ENCODE measurements around the gene RPLP1. TPM values are rescaled to one million over a fixed set of nuclear protein-coding genes. Genes with fewer than 3 reads are reported as not detected.

RPLP1 gene
- total and polyA plus RNA-seq, 9 donors: 175 to 3,255 (median 2,320) TPM

DNA sequence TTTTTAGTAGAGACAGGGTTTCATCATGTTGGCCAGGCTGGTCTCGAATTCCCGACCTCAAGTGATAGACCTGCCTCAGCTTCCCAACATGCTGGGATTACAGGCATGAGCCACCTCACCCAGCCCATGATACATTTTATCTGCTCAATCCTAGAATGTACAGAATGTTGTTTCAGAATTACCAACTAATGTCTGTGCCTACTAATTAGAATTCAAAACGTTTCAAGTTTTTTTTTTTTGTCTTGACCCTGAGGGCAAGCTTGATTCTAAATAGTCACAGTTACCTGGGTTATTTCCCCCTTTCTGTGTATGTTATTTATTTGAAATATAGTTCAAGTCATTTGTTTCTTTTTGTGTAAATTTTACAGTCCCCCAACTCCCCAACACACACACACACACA, 43.8 kb upstream of the RPLP1 start:
- Histone ChIP-seq H3K4me1 (ENCODE audit: insufficient read depth) (peaks cover 1% of the 10 kb centered on the region), H3K27ac (no peak overlapping the region), H3K36me3 (no peaks in the 10 kb centered on the region), H3K27me3 (no peaks in the 10 kb centered on the region), H3K4me3 (no peak overlapping the region), H3K9me3 (no peaks in the 10 kb centered on the region)
- TF ChIP-seq CTCF (IDR thresholded peaks at IDR 0.05) (no peak), EP300 (IDR thresholded peaks at IDR 0.05) (no peak), POLR2A (IDR thresholded peaks at IDR 0.05) (no peak)
- DNase-seq: no peak
- intact Hi-C loops (cut with DNase I): no loop called here
- 70 to 77% (median 71%) methylated on average over 3 of the region's 3 CpGs for WGBS, 3 donors

GRCh38 chr15:69410248-69410874, 42.3 kb upstream of the RPLP1 start:
- intact Hi-C loops (cut with DNase I): no loop called here
- no peak overlapping the region for H3K4me3 ChIP-seq
- no peak for DNase-seq
- 76 to 79% (median 78%) methylated on average over 9 of the region's 9 CpGs for WGBS, 3 donors
- H3K27ac ChIP-seq: no peak overlapping the region
- no peaks in the 10 kb centered on the region for H3K9me3 ChIP-seq
- no peaks in the 10 kb centered on the region for H3K36me3 ChIP-seq
- TF ChIP-seq CTCF (IDR thresholded peaks at IDR 0.05): no peak
- TF ChIP-seq EP300 (IDR thresholded peaks at IDR 0.05): no peak
- no peak for TF ChIP-seq POLR2A (IDR thresholded peaks at IDR 0.05)
- H3K27me3 ChIP-seq: no peaks in the 10 kb centered on the region
- peaks cover 2% of the 10 kb centered on the region for H3K4me1 ChIP-seq (ENCODE audit: insufficient read depth)

DNA sequence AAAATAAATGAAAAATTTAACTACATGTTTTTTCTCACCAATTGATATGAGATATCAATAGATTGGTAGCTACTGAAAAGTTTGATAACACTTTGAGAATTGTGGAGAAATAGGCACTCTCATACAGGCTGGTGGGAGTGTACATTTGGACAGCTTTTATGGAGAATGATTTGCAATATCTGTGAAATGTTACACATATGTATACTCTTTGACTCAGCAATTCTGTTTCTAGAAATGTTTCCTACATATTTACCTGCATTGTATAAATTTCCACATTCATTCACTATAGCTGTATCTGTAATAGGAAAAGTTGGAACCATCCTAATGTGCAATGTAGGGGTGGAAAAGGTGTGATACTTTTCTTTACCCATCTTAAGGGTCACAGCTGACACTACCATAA, 40.3 kb upstream of the RPLP1 start:
- peaks cover 2% of the 10 kb centered on the region for H3K4me1 ChIP-seq (ENCODE audit: insufficient read depth)
- intact Hi-C loops (cut with DNase I): no loop called here
- DNase-seq: no peak
- TF ChIP-seq EP300 (IDR thresholded peaks at IDR 0.05): no peak
- no peak for TF ChIP-seq CTCF (IDR thresholded peaks at IDR 0.05)
- no peak for TF ChIP-seq POLR2A (IDR thresholded peaks at IDR 0.05)
- no peaks in the 10 kb centered on the region for H3K9me3 ChIP-seq
- no peak overlapping the region for H3K27ac ChIP-seq
- no peaks in the 10 kb centered on the region for H3K27me3 ChIP-seq
- H3K36me3 ChIP-seq: no peaks in the 10 kb centered on the region
- H3K4me3 ChIP-seq: no peak overlapping the region

GRCh38 chr15:69412701-69413100, 39.9 kb upstream of the RPLP1 start:
- DNase-seq: no peak
- Histone ChIP-seq H3K36me3 (no peaks in the 10 kb centered on the region), H3K4me3 (no peak overlapping the region), H3K9me3 (no peaks in the 10 kb centered on the region), H3K27ac (no peak overlapping the region), H3K27me3 (no peaks in the 10 kb centered on the region), H3K4me1 (ENCODE audit: insufficient read depth) (peaks cover 2% of the 10 kb centered on the region)
- intact Hi-C loops (cut with DNase I): no loop called here
- WGBS, 3 donors: 85 to 92% (median 87%) methylated on average over 1 of the region's 1 CpG
- no peak for TF ChIP-seq POLR2A (IDR thresholded peaks at IDR 0.05)
- no peak for TF ChIP-seq CTCF (IDR thresholded peaks at IDR 0.05)
- no peak for TF ChIP-seq EP300 (IDR thresholded peaks at IDR 0.05)

Data from ovary (tissue), 9 donors.